Parathyroid adenoma (tissue), 2 donors: ENCODE measurements around the gene BCAP29.

Experiments used
- H2AFZ ChIP-seq: fragments of 300-600 bp; sonication (generic); one replicate; pipeline ENCODE4 v1.7.0; 2017; ENCODE audit warnings: antibody characterized with exemption, mild to moderate bottlenecking
- H3K27ac ChIP-seq: fragments of 300-600 bp; sonication (generic); one replicate; pipeline ENCODE4 v1.7.0; 2017
- H3K27me3 ChIP-seq: fragments of 300-600 bp; sonication (generic); one replicate; pipeline ENCODE4 v1.7.0; 2017; ENCODE audit warnings: low read length; ENCODE audit not compliant: control insufficient read depth, insufficient read depth
- H3K36me3 ChIP-seq: fragments of 300-600 bp; sonication (generic); one replicate; pipeline ENCODE4 v1.7.0; 2017; ENCODE audit warnings: low read length; ENCODE audit not compliant: control insufficient read depth, insufficient read depth
- H3K4me1 ChIP-seq: fragments of 300-600 bp; sonication (generic); one replicate; pipeline ENCODE4 v1.7.0; 2017; ENCODE audit warnings: control low read depth
- H3K4me2 ChIP-seq: fragments of 300-600 bp; sonication (generic); one replicate; pipeline ENCODE4 v1.7.0; 2017; ENCODE audit warnings: low read length
- H3K4me3 ChIP-seq: fragments of 300-600 bp; sonication (generic); one replicate; pipeline ENCODE4 v1.7.0; 2017; ENCODE audit warnings: low read depth, low read length
- H3K79me2 ChIP-seq: fragments of 300-600 bp; sonication (generic); one replicate; pipeline ENCODE4 v1.7.0; 2017; ENCODE audit warnings: control low read depth
- H3K9ac ChIP-seq: fragments of 300-600 bp; sonication (generic); one replicate; pipeline ENCODE4 v1.7.0; 2017; ENCODE audit warnings: mild to moderate bottlenecking
- H3K9me3 ChIP-seq: fragments of 300-600 bp; sonication (generic); one replicate; pipeline ENCODE4 v1.7.0; 2017; ENCODE audit warnings: low read length; ENCODE audit not compliant: control insufficient read depth
- CTCF ChIP-seq: fragments of 300-600 bp; sonication (generic); IDR thresholded peaks from one replicate; pipeline ENCODE4 v1.7.0; 2017; ENCODE audit warnings: antibody characterized with exemption, mild to moderate bottlenecking
- donor health status: primary hyperparathyroidism.

BCAP29 gene

GRCh38 chr7:107543338-107543993, 36.6 kb upstream of the BCAP29 start:
- no peak overlapping the region for H3K4me3 ChIP-seq
- no peaks in the 10 kb centered on the region for H3K36me3 ChIP-seq
- H3K27me3 ChIP-seq = no peaks in the 10 kb centered on the region
- H3K9me3 ChIP-seq = no peaks in the 10 kb centered on the region
- H3K9ac ChIP-seq = no peak overlapping the region
- H2AFZ ChIP-seq = no peak overlapping the region
- H3K4me2 ChIP-seq = no peak overlapping the region
- TF ChIP-seq CTCF = no peak
- H3K4me1 ChIP-seq = no peaks in the 10 kb centered on the region
- H3K79me2 ChIP-seq = peaks cover 15% of the 10 kb centered on the region
- no peak overlapping the region for H3K27ac ChIP-seq

- TF ChIP-seq CTCF = no peak
- Histone ChIP-seq H3K4me2 (no peak overlapping the region), H3K4me1 (no peaks in the 10 kb centered on the region), H3K9me3 (no peaks in the 10 kb centered on the region), H3K79me2 (peaks cover 15% of the 10 kb centered on the region), H3K4me3 (no peak overlapping the region), H3K27me3 (no peaks in the 10 kb centered on the region), H3K27ac (no peak overlapping the region), H2AFZ (no peak overlapping the region), H3K36me3 (no peaks in the 10 kb centered on the region), H3K9ac (no peak overlapping the region)
These were observed 35.0 kb upstream of the BCAP29 start for GRCh38 chr7:107544848-107545591.

DNA sequence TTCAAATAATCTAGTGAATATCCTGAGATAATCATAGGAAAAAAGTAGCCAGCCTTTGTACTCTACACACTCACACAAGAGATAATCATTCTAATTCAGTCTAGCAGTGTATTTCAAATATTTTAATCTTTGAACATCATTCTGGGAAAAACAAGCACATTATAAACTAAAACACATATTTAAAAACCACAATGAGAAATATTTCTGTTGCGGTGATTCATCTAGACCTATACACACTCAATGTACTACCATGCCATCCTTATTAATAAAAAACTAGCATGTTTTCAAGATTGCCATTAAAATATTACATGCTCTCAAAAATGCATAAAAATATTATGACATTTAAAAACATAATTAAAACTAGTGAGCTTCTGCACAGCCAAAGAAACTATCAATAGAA, 28.1 kb upstream of the BCAP29 start:
- H3K27me3 ChIP-seq = no peaks in the 10 kb centered on the region
- no peak overlapping the region for H2AFZ ChIP-seq
- TF ChIP-seq CTCF = no peak
- no peak overlapping the region for H3K4me3 ChIP-seq
- H3K79me2 ChIP-seq = peaks cover 10% of the 10 kb centered on the region
- H3K9ac ChIP-seq = no peak overlapping the region
- no peak overlapping the region for H3K27ac ChIP-seq
- H3K9me3 ChIP-seq = no peaks in the 10 kb centered on the region
- no peak overlapping the region for H3K4me2 ChIP-seq
- H3K36me3 ChIP-seq = no peaks in the 10 kb centered on the region
- H3K4me1 ChIP-seq = no peaks in the 10 kb centered on the region

- no peaks in the 10 kb centered on the region for H3K36me3 ChIP-seq
- no peaks in the 10 kb centered on the region for H3K4me1 ChIP-seq
- H3K27ac ChIP-seq = no peak overlapping the region
- H3K4me3 ChIP-seq = no peak overlapping the region
- TF ChIP-seq CTCF = no peak
- no peak overlapping the region for H3K4me2 ChIP-seq
- no peak overlapping the region for H3K9ac ChIP-seq
- peaks cover 8% of the 10 kb centered on the region for H3K79me2 ChIP-seq
- no peaks in the 10 kb centered on the region for H3K27me3 ChIP-seq
- H2AFZ ChIP-seq = no peak overlapping the region
- no peaks in the 10 kb centered on the region for H3K9me3 ChIP-seq
These were observed 24.2 kb upstream of the BCAP29 start for GRCh38 chr7:107555893-107556292.
